Body of pancreas (tissue), 4 donors: ENCODE results near the gene TSHZ2. TPM values are rescaled to one million over a fixed set of nuclear protein-coding genes. Genes with fewer than 3 reads are reported as not detected.

Experiments
- ATAC-seq: fragments of 150-250 bp; one replicate; pipeline ENCODE4 v1.9.1; 2016
- DNase-seq, 4 donors: peaks; one replicate each; pipeline ENCODE4 v3.0.0-alpha.2; 2019
- H3K27ac ChIP-seq, 4 donors: fragments of 200-600 bp; sonication (generic); 1 replicate in 3 of 4; 2 replicates in 1 of 4; pipeline versions ENCODE4 v1.5.1 to v1.6.1; 2016 to 2019; ENCODE audit warnings: mild to moderate bottlenecking in 1 of 4, mixed read lengths in 1 of 4, moderate library complexity in 1 of 4
- H3K27me3 ChIP-seq, 2 donors: fragments of 200-600 bp; sonication (generic); one replicate each; pipeline ENCODE4 v1.6.0; 2016; ENCODE audit warnings: mild to moderate bottlenecking in 1 of 2
- H3K36me3 ChIP-seq, 2 donors: fragments of 200-600 bp; sonication (generic); replicated peaks in 1 of 2; 2 replicates each; pipeline ENCODE4 v1.5.1; 2016; ENCODE audit warnings: low read depth in 2 of 2; ENCODE audit not compliant: insufficient read depth in 1 of 2
- H3K4me1 ChIP-seq: fragments of 200-600 bp; sonication (generic); one replicate; pipeline ENCODE4 v1.6.0; 2016
- H3K4me3 ChIP-seq, 2 donors: fragments of 200-600 bp; sonication (generic); 1 replicate in 1 of 2; 2 replicates in 1 of 2; pipeline ENCODE4 v1.5.1; 2016 to 2019
- H3K9me3 ChIP-seq, 3 donors: fragments of 200-600 bp; sonication (generic); 1 replicate in 2 of 3; 2 replicates in 1 of 3; pipeline ENCODE4 v1.5.1; 2016
- CTCF ChIP-seq, 7 experiments: fragments of 450-650 bp in 4 of 7; fragments of 200-600 bp in 3 of 7; sonication (generic) in 3 of 7; IDR thresholded peaks; one replicate each; pipeline ENCODE4 v1.5.1; 2016 to 2019; ENCODE audit warnings: antibody characterized with exemption in 7 of 7
- POLR2A ChIP-seq, 3 donors: fragments of 450-650 bp; IDR thresholded peaks; one replicate each; pipeline ENCODE4 v1.6.1; 2016; ENCODE audit warnings: antibody characterized with exemption in 3 of 3, mild to moderate bottlenecking in 2 of 3
- WGBS, 2 donors: methylation state at CpG; one replicate each; pipeline ENCODE4 v1.1.5; 2017; 5-methylcytosine and 5-hydroxymethylcytosine counted together
- intact Hi-C: fragments of 100-400 bp; cut with DNase I; formaldehyde crosslinking; loops from one replicate; pipeline ENCODE4 v1.15.1; 2023
- total RNA-seq, 2 donors: library from RNA; depleted of rRNA; stranded (reverse); fragments of >200 nt; gene quantifications; one replicate each; pipeline ENCODE4 v1.1.0, GENCODE V29; 2016

Gene TSHZ2
- total RNA-seq, 2 donors from 2014 or later = 6.0 to 9.6 TPM

GRCh38 chr20:53344891-53345290 lies 372.7 kb downstream of the TSHZ2 start:
- 50% methylated on average over 1 of the region's 1 CpG for WGBS, 2 donors
- Histone ChIP-seq H3K4me1 (peaks cover 9% of the 10 kb centered on the region), H3K27ac (no peak overlapping the region), H3K9me3 (no peaks in the 10 kb centered on the region), H3K27me3 (no peaks in the 10 kb centered on the region), H3K36me3 (no peaks in the 10 kb centered on the region), H3K4me3 (no peak overlapping the region)
- intact Hi-C loops = no loop called here
- TF ChIP-seq POLR2A (IDR thresholded peaks at IDR 0.05) (no peak), CTCF (IDR thresholded peaks at IDR 0.05) (no peak)
- ATAC-seq (no peak), DNase-seq (no peak)

- Histone ChIP-seq H3K36me3 (no peaks in the 10 kb centered on the region), H3K9me3 (no peaks in the 10 kb centered on the region), H3K27ac (no peak overlapping the region), H3K27me3 (no peaks in the 10 kb centered on the region), H3K4me1 (peaks cover 9% of the 10 kb centered on the region), H3K4me3 (no peak overlapping the region)
- no peak for ATAC-seq
- no peak for DNase-seq
- WGBS, 2 donors = 82 to 85% methylated on average over 18 of the region's 18 CpGs
- TF ChIP-seq CTCF (IDR thresholded peaks at IDR 0.05) = no peak
- no peak for TF ChIP-seq POLR2A (IDR thresholded peaks at IDR 0.05)
- intact Hi-C loops = no loop called here
These were observed 373.6 kb downstream of the TSHZ2 start for GRCh38 chr20:53345536-53346334.

GRCh38 chr20:53346335-53346648 lies 374.1 kb downstream of the TSHZ2 start:
- no peak overlapping the region for H3K4me3 ChIP-seq
- H3K27ac ChIP-seq = no peak overlapping the region
- ATAC-seq = no peak
- 40 to 44% methylated on average over 11 of the region's 11 CpGs for WGBS, 2 donors
- intact Hi-C loops = no loop called here
- no peak for DNase-seq
- no peak for TF ChIP-seq CTCF (IDR thresholded peaks at IDR 0.05)
- TF ChIP-seq POLR2A (IDR thresholded peaks at IDR 0.05) = no peak
- H3K4me1 ChIP-seq = peaks cover 9% of the 10 kb centered on the region
- no peaks in the 10 kb centered on the region for H3K36me3 ChIP-seq
- no peaks in the 10 kb centered on the region for H3K27me3 ChIP-seq
- H3K9me3 ChIP-seq = no peaks in the 10 kb centered on the region

- H3K4me3 ChIP-seq = no peak overlapping the region
- TF ChIP-seq CTCF (IDR thresholded peaks at IDR 0.05) (no peak), POLR2A (IDR thresholded peaks at IDR 0.05) (no peak)
- H3K4me1 ChIP-seq = no peaks in the 10 kb centered on the region
- intact Hi-C loops = no loop called here
- DNase-seq = no peak
- 84 to 86% methylated on average over 2 of the region's 2 CpGs for WGBS, 2 donors
- no peaks in the 10 kb centered on the region for H3K36me3 ChIP-seq
- H3K27ac ChIP-seq = no peak overlapping the region
- ATAC-seq = no peak
- H3K9me3 ChIP-seq = no peaks in the 10 kb centered on the region
- no peaks in the 10 kb centered on the region for H3K27me3 ChIP-seq
These were observed 377.6 kb downstream of the TSHZ2 start for GRCh38 chr20:53349730-53350129.
